ENCODE results near the gene FOXA1. TPM values are rescaled to one million over a fixed set of nuclear protein-coding genes. Genes with fewer than 3 reads are reported as not detected.

FOXA1 gene
- total and polyA plus RNA-seq, 9 of the 15 experiments (the other 6 are each of a cell fraction or from before 2014, with no cell fraction given): 0.20 to 3.0 (median 1.3) TPM

- TF ChIP-seq GTF3C2 (IDR thresholded peaks at IDR 0.05; ENCODE audit: borderline replicate concordance, extremely low read depth, insufficient read length): no peak
- no peak for TF ChIP-seq DDX20 (tag; IDR thresholded peaks at IDR 0.05; ENCODE audit: low read depth)
Observed at GRCh38 chr14:37600880-37601741, 6.1 kb upstream of the FOXA1 start (continued).

DNA sequence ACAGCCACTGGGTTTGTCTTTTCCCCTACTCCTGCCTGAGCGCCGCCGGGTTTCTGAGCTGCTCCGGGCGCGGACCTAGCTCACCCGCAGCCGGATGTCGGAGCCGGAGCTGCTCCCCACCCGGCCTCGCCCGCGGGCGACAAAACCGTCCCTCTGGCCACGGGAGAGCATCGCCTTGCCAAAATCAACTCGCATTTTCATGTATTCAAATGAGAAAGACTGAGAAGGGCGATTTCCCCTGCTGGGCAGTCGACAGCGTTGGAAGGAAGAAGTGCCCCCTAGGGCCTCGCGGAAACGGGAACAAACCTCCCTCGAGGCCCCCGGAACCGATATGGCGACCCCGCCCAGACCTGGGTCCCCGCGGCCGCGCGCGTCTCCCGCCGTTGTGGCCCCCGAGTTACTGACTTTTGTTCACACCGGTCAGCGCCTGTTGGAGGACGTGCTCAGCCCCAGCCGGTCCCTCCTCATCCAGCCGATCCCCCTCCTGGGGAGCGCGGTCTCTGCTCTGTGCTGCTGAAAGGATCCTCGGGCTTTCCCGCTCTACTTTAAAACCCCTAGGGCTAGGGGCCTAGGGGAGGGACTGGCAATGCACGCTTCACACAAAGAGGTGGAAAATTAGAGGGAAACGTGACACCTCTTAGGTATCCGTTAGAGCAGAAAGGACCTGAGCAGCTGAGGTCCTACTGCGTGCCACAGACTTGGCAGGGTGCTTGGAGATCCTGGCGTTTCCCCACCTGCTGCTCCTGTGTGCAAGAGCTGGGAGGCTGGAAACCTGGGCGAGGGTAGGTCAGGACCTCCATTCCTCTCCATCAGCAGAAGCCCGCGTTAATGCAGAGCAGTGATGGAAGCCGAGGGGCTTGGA, 4.7 kb upstream of the FOXA1 start:
- ChIA-PET CTCF (ENCODE audit: low intra/inter-chr PET ratio) (no interaction called here), POLR2A (no interaction called here)
- Histone ChIP-seq H3K79me2 (ENCODE audit: control insufficient read depth, insufficient read depth, low read length) (no peaks in the 10 kb centered on the region), H3K9me3 (replicated peaks; ENCODE audit: control insufficient read depth, insufficient read depth, low read depth, low read length) (no peaks in the 10 kb centered on the region; the same call in 1 of the 2 replicates), H3K9ac (ENCODE audit: insufficient read depth in 1 of 2, low read depth in 2 of 2, low read length in 2 of 2) (no peak overlapping the region), H2AFZ (ENCODE audit: low read depth, low read length) (no peak overlapping the region), H3K27ac (ENCODE audit: extremely low read depth, low read depth, low read length) (no peak overlapping the region), H3K4me1 (replicated peaks in 1 of 2; ENCODE audit: control insufficient read depth in 2 of 2, insufficient read depth in 2 of 2, low read length in 2 of 2) (peaks cover 3 to 25% of the 10 kb centered on the region in 2 experiments; a peak in 4 of 5 replicates), H3K4me3 (no peak overlapping the region), H3K9me1 (ENCODE audit: control insufficient read depth, insufficient read depth, low read length) (no peaks in the 10 kb centered on the region), H4K20me1 (replicated peaks; ENCODE audit: control insufficient read depth, insufficient read depth, low read length) (no peaks in the 10 kb centered on the region), H3K36me3 (ENCODE audit: control insufficient read depth, insufficient read depth, low read length) (no peaks in the 10 kb centered on the region), H3K4me2 (ENCODE audit: insufficient read depth, low read length) (no peak overlapping the region), H3K27me3 (ENCODE audit: control insufficient read depth in 2 of 2, insufficient read depth in 2 of 2, low read length in 2 of 2) (peaks cover 12 to 37% of the 10 kb centered on the region in 2 experiments; a peak in 4 of 5 replicates)
- intact Hi-C loops (cut with micrococcal nuclease): no loop called here
- in situ Hi-C loops (cut with MboI): loop anchor here (25.0 kb wide), 1 partner anchor 337 kb away; no protein-coding TSS in a partner anchor
- BruUV-seq (replicated peaks): no TSS peak
- no peak for ATAC-seq
- no peak for DNase-seq (ENCODE audit: extremely low read depth in 1 of 4, low spot score in 3 of 4)
- WGBS (ENCODE audit: insufficient coverage, low coverage, missing lambda C conversion rate): 60% methylated on average over 21 of the region's 57 CpGs
- no peak for FAIRE-seq
- no peak for TF ChIP-seq TBP (optimal IDR thresholded peaks at IDR 0.05; ENCODE audit: low read depth, low read length)
- TF ChIP-seq ZNF134 (CRISPR knock-in tag; conservative IDR thresholded peaks at IDR 0.05): no peak
- no peak for TF ChIP-seq ARID1B (IDR thresholded peaks at IDR 0.05)
- no peak for TF ChIP-seq HIVEP1 (CRISPR knock-in tag; IDR thresholded peaks at IDR 0.05)
- TF ChIP-seq THAP7 (CRISPR knock-in tag; IDR thresholded peaks at IDR 0.05): no peak
- TF ChIP-seq TGIF2 (CRISPR knock-in tag; IDR thresholded peaks at IDR 0.05): no peak
- TF ChIP-seq, protein P1, sequence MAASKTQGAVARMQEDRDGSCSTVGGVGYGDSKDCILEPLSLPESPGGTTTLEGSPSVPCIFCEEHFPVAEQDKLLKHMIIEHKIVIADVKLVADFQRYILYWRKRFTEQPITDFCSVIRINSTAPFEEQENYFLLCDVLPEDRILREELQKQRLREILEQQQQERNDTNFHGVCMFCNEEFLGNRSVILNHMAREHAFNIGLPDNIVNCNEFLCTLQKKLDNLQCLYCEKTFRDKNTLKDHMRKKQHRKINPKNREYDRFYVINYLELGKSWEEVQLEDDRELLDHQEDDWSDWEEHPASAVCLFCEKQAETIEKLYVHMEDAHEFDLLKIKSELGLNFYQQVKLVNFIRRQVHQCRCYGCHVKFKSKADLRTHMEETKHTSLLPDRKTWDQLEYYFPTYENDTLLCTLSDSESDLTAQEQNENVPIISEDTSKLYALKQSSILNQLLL (CRISPR knock-in tag; IDR thresholded peaks at IDR 0.05; ENCODE audit: borderline replicate concordance): no peak
- no peak for TF ChIP-seq KLF1 (tag; IDR thresholded peaks at IDR 0.05)
